Choroid plexus epithelial cell (primary cell): ENCODE data around the gene ACTR2.
"Not testable (repeated sequence)": the region's sequence is repeated elsewhere in the genome, so short reads cannot be mapped to it uniquely, and the experiment has no call there.

Experiments
- DNase-seq: peaks from one replicate; pipeline ENCODE4 v3.0.0-alpha.2; 2010; ENCODE audit warnings: low read depth
- H3K4me3 ChIP-seq: 2 replicates; pipeline ENCODE4 v1.5.1; 2011; ENCODE audit warnings: low read depth, mild to moderate bottlenecking, control low read depth, low read length, moderate library complexity
- CTCF ChIP-seq: conservative IDR thresholded peaks from 2 replicates; pipeline ENCODE4 v1.5.1; 2011; ENCODE audit warnings: low read depth, mild to moderate bottlenecking, control low read depth, inconsistent platforms, low read length, moderate library complexity

The ACTR2 gene

DNA sequence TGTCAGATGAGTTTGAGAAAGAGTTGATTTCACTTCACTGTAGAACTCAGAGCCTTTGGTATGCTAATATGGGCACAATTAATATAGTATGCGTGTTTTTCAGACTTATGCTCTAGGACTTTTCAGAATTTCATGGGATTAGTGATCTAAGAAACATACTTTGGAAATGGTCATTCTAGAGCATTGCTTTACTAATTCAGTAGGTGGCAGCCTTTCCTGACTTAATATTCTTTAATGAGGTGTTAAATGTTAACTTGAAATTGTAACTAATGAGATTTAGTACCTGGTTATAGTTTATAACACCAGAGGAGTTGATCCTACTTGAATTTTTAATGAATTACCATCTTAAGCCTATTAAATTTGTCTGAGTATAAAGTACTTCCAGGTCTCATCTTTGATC lies 28.4 kb downstream of the ACTR2 start:
- H3K4me3 ChIP-seq: no peak overlapping the region
- DNase-seq: peak; percentile 22
- peak; percentile 27 for TF ChIP-seq CTCF

GRCh38 chr2:65257866-65258265 lies 30.2 kb downstream of the ACTR2 start:
- H3K4me3 ChIP-seq, DNase-seq: not testable (repeated sequence)

- DNase-seq: peak; percentile 26
- no peak overlapping the region for H3K4me3 ChIP-seq
- no peak for TF ChIP-seq CTCF
Observed at GRCh38 chr2:65261676-65262075, 34.0 kb downstream of the ACTR2 start.

DNA sequence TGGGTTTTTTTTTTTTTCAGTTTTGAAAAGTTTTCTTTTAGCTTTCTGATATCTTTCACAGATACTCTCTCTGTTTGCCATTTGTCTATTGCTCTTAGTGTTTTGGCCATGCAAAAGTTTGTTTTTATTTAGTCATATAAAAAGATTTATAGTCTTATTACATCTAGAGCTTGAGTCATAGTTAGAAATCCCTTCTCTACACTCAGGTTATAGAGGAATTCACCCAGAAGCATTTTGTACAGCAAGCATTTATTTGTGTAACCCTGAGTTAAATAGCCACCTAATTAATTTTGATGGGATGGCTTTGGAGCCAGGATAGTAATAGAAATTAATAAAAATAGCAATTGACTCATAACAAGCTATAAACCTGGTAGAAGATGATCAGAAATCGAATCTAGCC lies 35.6 kb downstream of the ACTR2 start:
- no peak overlapping the region for H3K4me3 ChIP-seq
- no peak for DNase-seq
- no peak for TF ChIP-seq CTCF

DNA sequence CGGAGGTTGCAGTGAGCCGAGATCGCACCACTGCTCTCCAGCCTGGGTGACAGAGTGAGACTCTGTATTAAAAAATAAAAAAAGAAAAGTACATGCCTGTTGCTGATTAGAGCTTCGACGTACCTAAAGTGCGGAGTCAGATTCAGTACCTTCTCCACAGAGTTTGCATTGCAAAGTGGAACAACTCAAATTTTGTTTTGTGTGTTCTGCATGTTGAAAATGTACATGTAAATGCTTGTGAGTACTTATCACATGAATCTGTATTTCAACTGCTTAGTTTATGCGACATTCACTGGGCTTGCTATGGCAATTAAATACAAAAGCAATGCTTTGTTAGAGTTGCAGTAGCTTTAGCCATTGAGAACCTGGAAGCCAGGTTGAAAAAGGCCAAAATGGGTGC lies 36.4 kb downstream of the ACTR2 start:
- TF ChIP-seq CTCF: no peak
- DNase-seq: no peak
- H3K4me3 ChIP-seq: no peak overlapping the region

DNA sequence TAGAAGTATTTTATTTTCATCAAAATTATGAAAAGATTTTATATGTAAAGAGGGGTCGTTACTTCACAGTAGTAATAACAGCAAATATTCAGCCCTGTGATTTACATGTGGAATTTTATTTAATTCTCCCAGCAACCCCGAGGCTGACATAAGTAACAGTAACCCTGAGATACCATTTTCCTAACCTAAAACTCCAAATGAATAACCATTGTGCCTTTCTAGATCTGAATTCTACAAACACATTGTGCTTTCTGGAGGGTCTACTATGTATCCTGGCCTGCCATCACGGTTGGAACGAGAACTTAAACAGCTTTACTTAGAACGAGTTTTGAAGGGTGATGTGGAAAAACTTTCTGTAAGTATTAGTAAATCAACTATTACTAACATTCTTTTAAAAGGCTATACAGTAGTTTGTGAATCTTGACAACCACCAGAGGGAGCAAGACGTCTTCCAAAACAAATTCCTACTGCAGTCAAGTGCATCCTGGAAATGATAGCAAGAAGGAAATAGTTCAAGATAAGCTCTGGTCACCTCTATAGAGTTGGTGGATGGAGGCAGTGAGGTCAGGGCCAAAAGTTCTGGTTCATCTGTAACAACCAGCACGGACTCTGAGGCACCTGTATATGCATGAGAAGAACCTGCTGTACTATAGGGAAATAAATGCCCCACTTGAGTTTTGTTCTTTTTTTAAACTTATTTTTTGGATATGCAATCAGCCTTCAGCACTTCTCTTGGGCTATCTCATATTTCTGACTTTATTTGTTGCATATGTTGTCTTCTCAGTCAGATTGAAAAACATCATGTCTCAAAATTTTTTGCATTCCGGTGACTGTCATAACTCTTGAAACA lies 37.4 kb downstream of the ACTR2 start:
- TF ChIP-seq CTCF: peak; percentile 74
- DNase-seq: peak; percentile 95

GRCh38 chr2:65265671-65266045 lies 38.0 kb downstream of the ACTR2 start:
- H3K4me3 ChIP-seq: no peak overlapping the region
- no peak for DNase-seq
- TF ChIP-seq CTCF: no peak

More for the DNA sequence above, 37.4 kb downstream of the ACTR2 start:
- no peak overlapping the region for H3K4me3 ChIP-seq
